HepG2 (cell line): ENCODE data around the gene KIAA0232. TPM values are rescaled to one million over a fixed set of nuclear protein-coding genes. Genes with fewer than 3 reads are reported as not detected.

ENCODE experiments used
- ARNT ChIP-seq: fragments of 450-650 bp; IDR thresholded peaks from 2 replicates; pipeline ENCODE4 v1.6.1; 2017
- ATF7 ChIP-seq, 2 experiments: fragments of 450-650 bp in 1 of 2; sonication (generic) in 1 of 2; formaldehyde crosslinking in 1 of 2; IDR thresholded peaks; 2 replicates each; pipeline versions ENCODE4 v1.4.0 to v1.6.1; 2016 to 2020; ENCODE audit warnings: antibody characterized with exemption in 1 of 2, mild to moderate bottlenecking in 1 of 2, missing genetic modification reagents in 1 of 2
- DR1 ChIP-seq: sonication (generic); formaldehyde crosslinking; IDR thresholded peaks from 2 replicates; pipeline ENCODE4 v1.8.0; 2021; ENCODE audit warnings: mild to moderate bottlenecking, missing genetic modification reagents, inconsistent platforms
- KDM2A ChIP-seq: sonication (generic); formaldehyde crosslinking; IDR thresholded peaks from 2 replicates; pipeline ENCODE4 v1.4.0; 2020; ENCODE audit warnings: low read depth, missing genetic modification reagents, borderline replicate concordance
- MBNL3 ChIP-seq: fragments of 250-450 bp; sonication (Bioruptor Pico); conservative IDR thresholded peaks from 2 replicates; pipeline ENCODE4 v1.8.0; 2022; ENCODE audit warnings: mild to moderate bottlenecking, inconsistent platforms
- MEIS2 ChIP-seq: sonication (generic); formaldehyde crosslinking; IDR thresholded peaks from 2 replicates; pipeline ENCODE4 v1.9.0; 2021; ENCODE audit warnings: mild to moderate bottlenecking, missing genetic modification reagents
- NFATC3 ChIP-seq: sonication (generic); formaldehyde crosslinking; IDR thresholded peaks from 2 replicates; pipeline ENCODE4 v1.5.1; 2020; ENCODE audit warnings: mild to moderate bottlenecking, missing genetic modification reagents
- NFIB ChIP-seq: sonication (generic); formaldehyde crosslinking; IDR thresholded peaks from 2 replicates; pipeline ENCODE4 v1.9.0; 2021; ENCODE audit warnings: missing genetic modification reagents, mild to moderate bottlenecking, borderline replicate concordance
- PHB2 ChIP-seq: fragments of 450-650 bp; IDR thresholded peaks from 2 replicates; pipeline ENCODE4 v1.6.1; 2018; ENCODE audit not compliant: partially characterized antibody
- RFX1 ChIP-seq: fragments of 450-650 bp; IDR thresholded peaks from 2 replicates; pipeline ENCODE4 v1.6.1; 2017
- ZNF101 ChIP-seq: sonication (generic); formaldehyde crosslinking; IDR thresholded peaks from 2 replicates; pipeline ENCODE4 v1.4.0; 2020; ENCODE audit warnings: mild to moderate bottlenecking, low read depth, missing genetic modification reagents, borderline replicate concordance
- ZNF12 ChIP-seq: sonication (generic); formaldehyde crosslinking; IDR thresholded peaks from 2 replicates; pipeline ENCODE4 v1.5.0; 2020; ENCODE audit warnings: missing genetic modification reagents
- ZNF121 ChIP-seq: sonication (generic); formaldehyde crosslinking; IDR thresholded peaks from 2 replicates; pipeline ENCODE4 v1.5.0; 2020; ENCODE audit warnings: mild to moderate bottlenecking, missing genetic modification reagents
- ZNF136 ChIP-seq: sonication (generic); formaldehyde crosslinking; IDR thresholded peaks from 2 replicates; pipeline ENCODE4 v1.8.1; 2022; ENCODE audit warnings: low read depth, mild to moderate bottlenecking, moderate library complexity, missing genetic modification reagents
- ZNF335 ChIP-seq: sonication (generic); formaldehyde crosslinking; IDR thresholded peaks from 2 replicates; pipeline ENCODE4 v1.4.0; 2020; ENCODE audit warnings: missing genetic modification reagents
- ZNF564 ChIP-seq: sonication (generic); formaldehyde crosslinking; IDR thresholded peaks from 2 replicates; pipeline ENCODE4 v1.8.1; 2023; ENCODE audit warnings: mild to moderate bottlenecking, missing genetic modification reagents
- ZNF577 ChIP-seq: sonication (generic); formaldehyde crosslinking; IDR thresholded peaks from 2 replicates; pipeline ENCODE4 v1.4.0; 2020; ENCODE audit warnings: mild to moderate bottlenecking, low read depth, missing genetic modification reagents, borderline replicate concordance
- ZNF607 ChIP-seq: sonication (generic); formaldehyde crosslinking; IDR thresholded peaks from 2 replicates; pipeline ENCODE4 v1.5.1; 2020; ENCODE audit warnings: missing genetic modification reagents, mild to moderate bottlenecking, borderline replicate concordance
- polyA plus RNA-seq, 8 experiments: library from polyadenylated mRNA; depleted of rRNA in 3 of 8; stranded (reverse) in 7 of 8; unstranded in 1 of 8; fragments of >200 nt; fragmentation: Illumina TruSeq in 4 of 8; extraction: Trizol in 4 of 8; gene quantifications; 2 replicates each; pipeline versions ENCODE4 v1.2.1 to v1.2.3, GENCODE V29; 2011 to 2016; ENCODE audit warnings: low read depth in 4 of 8, missing spikeins in 1 of 8, mixed read lengths in 1 of 8; ENCODE audit not compliant: insufficient read depth in 1 of 8
- total RNA-seq, 5 experiments: library from RNA; depleted of rRNA; stranded (reverse); fragments of >200 nt; fragmentation: Illumina TruSeq; extraction: Trizol; gene quantifications; 2 replicates each; pipeline ENCODE4 v1.2.3, GENCODE V29; 2016; ENCODE audit warnings: low read depth in 1 of 5
- TF ChIP-seq, protein P1 (sequence below): sonication (generic); formaldehyde crosslinking; IDR thresholded peaks from 2 replicates; pipeline ENCODE4 v1.8.0; 2022; ENCODE audit warnings: low read depth, missing genetic modification reagents
- TF ChIP-seq, protein P2 (sequence below): IDR thresholded peaks from 2 replicates; pipeline ENCODE4 v1.4.0; 2020; ENCODE audit warnings: mild to moderate bottlenecking, missing genetic modification reagents
- TF ChIP-seq, protein P3 (sequence below): sonication (generic); formaldehyde crosslinking; IDR thresholded peaks from 2 replicates; pipeline ENCODE4 v1.5.0; 2020; ENCODE audit warnings: mild to moderate bottlenecking, missing genetic modification reagents, moderate library complexity

Gene KIAA0232
- total and polyA plus RNA-seq, 2 of the 13 experiments (the other 11 are each of a cell fraction or from before 2014, with no cell fraction given): 7.8 to 17.1 TPM

DNA sequence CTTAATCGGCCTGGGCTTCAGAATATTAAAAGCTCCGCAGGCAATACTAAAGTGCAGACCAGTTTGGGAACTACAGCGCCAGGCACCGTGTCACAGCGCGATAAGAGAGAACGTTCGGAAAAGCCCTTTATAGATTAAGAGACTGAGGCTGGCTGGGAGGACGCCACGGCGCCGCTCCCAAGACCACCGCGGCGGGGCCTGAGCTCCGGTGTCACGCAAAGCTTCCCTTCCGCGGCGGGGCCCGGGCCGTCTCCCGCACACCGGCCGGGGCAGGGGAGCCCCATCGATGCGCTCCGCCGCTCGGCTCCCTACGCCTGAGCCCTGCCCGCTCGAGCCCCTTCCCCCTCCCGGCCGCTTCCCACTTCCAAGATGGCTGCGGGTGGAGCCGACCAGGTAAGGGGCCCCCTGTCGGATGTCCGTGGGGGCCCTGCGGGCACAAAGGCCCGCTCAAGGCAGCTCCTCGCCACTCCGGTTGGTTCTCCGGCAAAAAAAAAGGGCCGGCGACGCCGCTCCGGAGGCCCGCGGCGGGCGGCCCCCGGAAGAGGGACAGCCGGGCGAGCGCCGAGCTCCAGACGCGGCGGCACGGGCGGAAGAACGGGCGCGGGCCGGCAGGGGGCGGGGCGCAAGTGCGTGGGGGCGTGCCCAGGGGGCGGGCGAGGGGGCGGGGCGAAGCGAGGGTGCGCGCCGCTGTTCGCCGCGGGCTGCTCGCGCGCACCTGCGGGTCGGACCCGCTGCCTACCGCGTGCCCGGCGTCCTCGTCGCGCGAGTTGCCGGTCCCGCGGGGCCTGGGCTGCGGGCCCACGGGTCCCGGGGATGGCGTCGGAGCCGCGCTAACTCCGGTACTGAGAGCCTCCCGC is 126.8 kb downstream of the KIAA0232 start, which contains the start of gene TBC1D14 (continued):
- TF ChIP-seq ZNF121 (CRISPR knock-in tag) (no peak), ZNF136 (no peak), DR1 (CRISPR knock-in tag) (no peak), ZNF101 (CRISPR knock-in tag) (no peak), MBNL3 (no peak), ARNT (no peak), ZNF335 (CRISPR knock-in tag) (0 out of 2 replicates have a peak, but pooled peaks have one; percentile 44), RFX1 (no peak), PHB2 (no peak), ZNF577 (CRISPR knock-in tag) (no peak), NFATC3 (CRISPR knock-in tag) (no peak), MEIS2 (CRISPR knock-in tag) (peak; percentile 15; the same call in 1 of the 2 replicates), ATF7 (IDR thresholded peaks at IDR 0.05) (no peak), ATF7 (CRISPR knock-in tag; IDR thresholded peaks at IDR 0.05) (no peak), NFIB (CRISPR knock-in tag) (no peak), ZNF607 (CRISPR knock-in tag) (no peak; the same call in 1 of the 2 replicates), ZNF12 (CRISPR knock-in tag) (no peak), KDM2A (CRISPR knock-in tag) (peak; percentile 64; the same call in 1 of the 2 replicates), ZNF564 (CRISPR knock-in tag) (peak; percentile 76; the same call in 1 of the 2 replicates)
- TF ChIP-seq, protein P1, sequence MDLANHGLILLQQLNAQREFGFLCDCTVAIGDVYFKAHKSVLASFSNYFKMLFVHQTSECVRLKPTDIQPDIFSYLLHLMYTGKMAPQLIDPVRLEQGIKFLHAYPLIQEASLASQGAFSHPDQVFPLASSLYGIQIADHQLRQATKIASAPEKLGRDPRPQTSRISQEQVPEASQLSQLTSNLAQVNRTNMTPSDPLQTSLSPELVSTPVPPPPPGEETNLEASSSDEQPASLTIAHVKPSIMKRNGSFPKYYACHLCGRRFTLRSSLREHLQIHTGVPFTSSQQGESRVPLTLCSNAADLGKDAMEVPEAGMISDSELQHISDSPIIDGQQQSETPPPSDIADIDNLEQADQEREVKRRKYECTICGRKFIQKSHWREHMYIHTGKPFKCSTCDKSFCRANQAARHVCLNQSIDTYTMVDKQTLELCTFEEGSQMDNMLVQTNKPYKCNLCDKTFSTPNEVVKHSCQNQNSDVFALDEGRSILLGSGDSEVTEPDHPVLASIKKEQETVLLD (CRISPR knock-in tag): 0 out of 2 replicates have a peak, but pooled peaks have one; percentile 20
- TF ChIP-seq, protein P2, sequence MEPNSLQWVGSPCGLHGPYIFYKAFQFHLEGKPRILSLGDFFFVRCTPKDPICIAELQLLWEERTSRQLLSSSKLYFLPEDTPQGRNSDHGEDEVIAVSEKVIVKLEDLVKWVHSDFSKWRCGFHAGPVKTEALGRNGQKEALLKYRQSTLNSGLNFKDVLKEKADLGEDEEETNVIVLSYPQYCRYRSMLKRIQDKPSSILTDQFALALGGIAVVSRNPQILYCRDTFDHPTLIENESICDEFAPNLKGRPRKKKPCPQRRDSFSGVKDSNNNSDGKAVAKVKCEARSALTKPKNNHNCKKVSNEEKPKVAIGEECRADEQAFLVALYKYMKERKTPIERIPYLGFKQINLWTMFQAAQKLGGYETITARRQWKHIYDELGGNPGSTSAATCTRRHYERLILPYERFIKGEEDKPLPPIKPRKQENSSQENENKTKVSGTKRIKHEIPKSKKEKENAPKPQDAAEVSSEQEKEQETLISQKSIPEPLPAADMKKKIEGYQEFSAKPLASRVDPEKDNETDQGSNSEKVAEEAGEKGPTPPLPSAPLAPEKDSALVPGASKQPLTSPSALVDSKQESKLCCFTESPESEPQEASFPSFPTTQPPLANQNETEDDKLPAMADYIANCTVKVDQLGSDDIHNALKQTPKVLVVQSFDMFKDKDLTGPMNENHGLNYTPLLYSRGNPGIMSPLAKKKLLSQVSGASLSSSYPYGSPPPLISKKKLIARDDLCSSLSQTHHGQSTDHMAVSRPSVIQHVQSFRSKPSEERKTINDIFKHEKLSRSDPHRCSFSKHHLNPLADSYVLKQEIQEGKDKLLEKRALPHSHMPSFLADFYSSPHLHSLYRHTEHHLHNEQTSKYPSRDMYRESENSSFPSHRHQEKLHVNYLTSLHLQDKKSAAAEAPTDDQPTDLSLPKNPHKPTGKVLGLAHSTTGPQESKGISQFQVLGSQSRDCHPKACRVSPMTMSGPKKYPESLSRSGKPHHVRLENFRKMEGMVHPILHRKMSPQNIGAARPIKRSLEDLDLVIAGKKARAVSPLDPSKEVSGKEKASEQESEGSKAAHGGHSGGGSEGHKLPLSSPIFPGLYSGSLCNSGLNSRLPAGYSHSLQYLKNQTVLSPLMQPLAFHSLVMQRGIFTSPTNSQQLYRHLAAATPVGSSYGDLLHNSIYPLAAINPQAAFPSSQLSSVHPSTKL (CRISPR knock-in tag): peak; percentile 42; the same call in 1 of the 2 replicates
- TF ChIP-seq, protein P3, sequence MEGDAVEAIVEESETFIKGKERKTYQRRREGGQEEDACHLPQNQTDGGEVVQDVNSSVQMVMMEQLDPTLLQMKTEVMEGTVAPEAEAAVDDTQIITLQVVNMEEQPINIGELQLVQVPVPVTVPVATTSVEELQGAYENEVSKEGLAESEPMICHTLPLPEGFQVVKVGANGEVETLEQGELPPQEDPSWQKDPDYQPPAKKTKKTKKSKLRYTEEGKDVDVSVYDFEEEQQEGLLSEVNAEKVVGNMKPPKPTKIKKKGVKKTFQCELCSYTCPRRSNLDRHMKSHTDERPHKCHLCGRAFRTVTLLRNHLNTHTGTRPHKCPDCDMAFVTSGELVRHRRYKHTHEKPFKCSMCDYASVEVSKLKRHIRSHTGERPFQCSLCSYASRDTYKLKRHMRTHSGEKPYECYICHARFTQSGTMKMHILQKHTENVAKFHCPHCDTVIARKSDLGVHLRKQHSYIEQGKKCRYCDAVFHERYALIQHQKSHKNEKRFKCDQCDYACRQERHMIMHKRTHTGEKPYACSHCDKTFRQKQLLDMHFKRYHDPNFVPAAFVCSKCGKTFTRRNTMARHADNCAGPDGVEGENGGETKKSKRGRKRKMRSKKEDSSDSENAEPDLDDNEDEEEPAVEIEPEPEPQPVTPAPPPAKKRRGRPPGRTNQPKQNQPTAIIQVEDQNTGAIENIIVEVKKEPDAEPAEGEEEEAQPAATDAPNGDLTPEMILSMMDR (CRISPR knock-in tag): peak; percentile 43
